ENCODE data around the gene ZNF236. TPM values are rescaled to one million over a fixed set of nuclear protein-coding genes. Genes with fewer than 3 reads are reported as not detected.
A peak's percentile ranks its signal among the peaks of the same experiment; 100 is the strongest.

ZNF236 gene
- total and polyA plus RNA-seq, 2 of the 8 experiments (the other 6 are each of a cell fraction or from before 2014, with no cell fraction given): 6.7 to 14.5 TPM

GRCh38 chr18:76993085-76993382 is 170.7 kb downstream of the ZNF236 start:
- no peaks in the 10 kb centered on the region for H3K27me3 ChIP-seq (replicated peaks in 1 of 4; ENCODE audit: control insufficient read depth in 3 of 4, extremely low read depth in 1 of 4, insufficient read depth in 3 of 4, low read length in 3 of 4)
- no peak overlapping the region; the same call in 1 of the 2 replicates for H3K18ac ChIP-seq (ENCODE audit: extremely low read depth, low read length)
- H3K4me2 ChIP-seq (ENCODE audit: insufficient read depth in 1 of 2, low read depth in 2 of 2, low read length in 2 of 2): no peak overlapping the region
- ChIA-PET CTCF (ENCODE audit: partially characterized antibody) (interaction anchor here (0.8 to 3.8 kb wide), 6 partner anchors 10 to 71 kb away, joined by 3 to 38 read pairs (median 4); no protein-coding TSS in a partner anchor), POLR2A (ENCODE audit: partially characterized antibody) (interaction anchor here (1.5 to 1.7 kb wide), 2 partner anchors 9 to 11 kb away, joined by 3 to 4 read pairs; no protein-coding TSS in a partner anchor)
- no peak overlapping the region for H3K27ac ChIP-seq (ENCODE audit: low read depth, low read length)
- no peak for DNase-seq (ENCODE audit: low read depth in 1 of 2, low spot score in 2 of 2)
- H3K14ac ChIP-seq (ENCODE audit: insufficient read length): no peak overlapping the region
- no peak overlapping the region for H2BK120ac ChIP-seq (replicated peaks; ENCODE audit: low read depth, low read length)
- no peaks in the 10 kb centered on the region for H3K23me2 ChIP-seq (ENCODE audit: low read depth, low read length)
- no peak overlapping the region for H3K23ac ChIP-seq (ENCODE audit: insufficient read length)
- H3K36me3 ChIP-seq (ENCODE audit: control insufficient read depth in 2 of 4, insufficient read depth in 4 of 4, low read length in 3 of 4): no peaks in the 10 kb centered on the region
- no peak overlapping the region; the same call in 1 of the 2 replicates for H4K8ac ChIP-seq (ENCODE audit: extremely low read depth, insufficient read depth, low read length)
- H3K56ac ChIP-seq (replicated peaks; ENCODE audit: insufficient read length, low read depth, low read length): no peak overlapping the region
- H4K91ac ChIP-seq (replicated peaks; ENCODE audit: insufficient read length, low read length): no peak overlapping the region
- 0 out of 2 replicates have a peak overlapping the region, but pooled peaks have one; percentile 40 for H2AK5ac ChIP-seq (ENCODE audit: low read depth, low read length)
- no peak for FAIRE-seq
- no peaks in the 10 kb centered on the region for H3K79me1 ChIP-seq (ENCODE audit: low read depth, low read length)
- no peak overlapping the region for H2BK12ac ChIP-seq (ENCODE audit: low read depth, low read length)
- no peak overlapping the region for H2AFZ ChIP-seq (ENCODE audit: low read length)
- H3K9me3 ChIP-seq (ENCODE audit: insufficient read depth in 2 of 2, low read depth in 1 of 2, low read length in 1 of 2): no peaks in the 10 kb centered on the region
- H4K5ac ChIP-seq (ENCODE audit: insufficient read length, low read depth, low read length): no peak overlapping the region
- H2BK5ac ChIP-seq (ENCODE audit: low read depth, low read length): no peak overlapping the region
- no peak overlapping the region for H3K4me3 ChIP-seq (ENCODE audit: extremely low read depth in 1 of 4, insufficient read depth in 2 of 4, low read depth in 3 of 4, low read length in 4 of 4)
- no peaks in the 10 kb centered on the region for H4K20me1 ChIP-seq (replicated peaks in 1 of 2; ENCODE audit: control insufficient read depth in 1 of 2, insufficient read depth in 2 of 2, low read length in 2 of 2)
- no peak overlapping the region for H3K4ac ChIP-seq (replicated peaks; ENCODE audit: insufficient read length, low read depth, low read length)
- no peak overlapping the region for H3K9ac ChIP-seq (replicated peaks in 1 of 4; ENCODE audit: extremely low read depth in 1 of 4, low read depth in 3 of 4, low read length in 3 of 4)
- WGBS, 2 experiments (ENCODE audit: extremely low coverage in 1 of 2, insufficient coverage in 1 of 2, insufficient read length in 1 of 2, insufficient replicate concordance in 2 of 2, low coverage in 1 of 2, low lambda C conversion rate in 2 of 2, missing lambda C conversion rate in 1 of 2): 93% methylated on average over 6 of the region's 6 CpGs; no CpG with 5 or more reads in 1 of the 2 experiments
- peaks cover 0 to 8% (median 5%) of the 10 kb centered on the region in 4 experiments; a peak in 5 of 7 replicates for H3K4me1 ChIP-seq (replicated peaks in 1 of 4; ENCODE audit: control insufficient read depth in 3 of 4, insufficient read depth in 4 of 4, low read length in 3 of 4)
- no peaks in the 10 kb centered on the region for H3K79me2 ChIP-seq (ENCODE audit: control insufficient read depth in 1 of 2, insufficient read depth in 2 of 2, low read length in 2 of 2)
- no peak overlapping the region for H2BK15ac ChIP-seq (ENCODE audit: low read length)
- H2BK20ac ChIP-seq (ENCODE audit: low read length): no peak overlapping the region
- TF ChIP-seq KDM5A (IDR thresholded peaks at IDR 0.05; ENCODE audit: low read length): no peak
- TF ChIP-seq SIRT6 (IDR thresholded peaks at IDR 0.05; ENCODE audit: low read length): no peak

Measured in H1 (cell line).